Lung microvascular endothelial cell (primary cell): ENCODE data around the gene FIP1L1. TPM values are rescaled to one million over a fixed set of nuclear protein-coding genes. Genes with fewer than 3 reads are reported as not detected.
"Not testable (repeated sequence)": the region's sequence is repeated elsewhere in the genome, so short reads cannot be mapped to it uniquely, and the experiment has no call there.

Source experiments
- DNase-seq, 2 donors: peaks; one replicate each; pipeline versions ENCODE4 v3.0.0 to v3.0.0-alpha.2; 2010; ENCODE audit warnings: low read depth in 2 of 2
- total RNA-seq: library from RNA; depleted of rRNA; stranded (reverse); fragments of >200 nt; gene quantifications from 2 replicates; pipeline ENCODE4 v1.2.1, GENCODE V29; 2014

The FIP1L1 gene
- total RNA-seq, 1 donor from 2014 or later: 61.3 TPM

GRCh38 chr4:53376900-53377299 is 541 bp upstream of the FIP1L1 start:
- DNase-seq: peak; percentile 12 to 38

GRCh38 chr4:53378171-53378482 is 686 bp downstream of the FIP1L1 start:
- no peak for DNase-seq

- DNase-seq: no peak
Measured at GRCh38 chr4:53380221-53380620, 2.8 kb downstream of the FIP1L1 start.

- DNase-seq: not testable (repeated sequence)
Measured at GRCh38 chr4:53409479-53409878, 32.0 kb downstream of the FIP1L1 start.

GRCh38 chr4:53419208-53419607 is 41.8 kb downstream of the FIP1L1 start:
- DNase-seq: no peak

- DNase-seq: no peak
Measured at GRCh38 chr4:53421791-53422190, 44.4 kb downstream of the FIP1L1 start.

GRCh38 chr4:53422367-53422766 is 44.9 kb downstream of the FIP1L1 start:
- DNase-seq: no peak

- peak in 1 of 2 donors; percentile 29 for DNase-seq
Measured at GRCh38 chr4:53424280-53424679, 46.8 kb downstream of the FIP1L1 start.

- DNase-seq: no peak
Measured at GRCh38 chr4:53427366-53427765, 49.9 kb downstream of the FIP1L1 start.

- no peak for DNase-seq
Measured at GRCh38 chr4:53431052-53431451, 53.6 kb downstream of the FIP1L1 start.

- no peak for DNase-seq
Measured at GRCh38 chr4:53432528-53433424, 55.3 kb downstream of the FIP1L1 start.

- DNase-seq: no peak
Measured at GRCh38 chr4:53436251-53436650, 58.8 kb downstream of the FIP1L1 start.

GRCh38 chr4:53441564-53441963 is 64.1 kb downstream of the FIP1L1 start:
- DNase-seq: no peak

- DNase-seq: no peak
Measured at GRCh38 chr4:53444954-53445353, 67.5 kb downstream of the FIP1L1 start.

- DNase-seq: no peak
Measured at GRCh38 chr4:53450773-53451172, 73.3 kb downstream of the FIP1L1 start.

GRCh38 chr4:53453385-53453784 is 75.9 kb downstream of the FIP1L1 start:
- DNase-seq: no peak

GRCh38 chr4:53455766-53456165 is 78.3 kb downstream of the FIP1L1 start:
- DNase-seq: no peak

- DNase-seq: no peak
Measured at GRCh38 chr4:53456178-53456577, 78.7 kb downstream of the FIP1L1 start.

GRCh38 chr4:53459548-53459947 is 82.1 kb downstream of the FIP1L1 start:
- DNase-seq: peak in 1 of 2 donors; percentile 7

- DNase-seq: no peak
Measured at GRCh38 chr4:53461244-53461643, 83.8 kb downstream of the FIP1L1 start.

- DNase-seq: no peak
Measured at GRCh38 chr4:53463340-53463739, 85.9 kb downstream of the FIP1L1 start.

- no peak for DNase-seq
Measured at GRCh38 chr4:53465281-53465680, 87.8 kb downstream of the FIP1L1 start.

GRCh38 chr4:53465891-53466290 is 88.5 kb downstream of the FIP1L1 start:
- DNase-seq: no peak

GRCh38 chr4:53466576-53466975 is 89.1 kb downstream of the FIP1L1 start:
- not testable (repeated sequence) for DNase-seq
